ENCODE data around the gene CTCFL.
A peak's percentile ranks its signal among the peaks of the same experiment; 100 is the strongest.

CTCFL gene

GRCh38 chr20:57537822-57538221 lies 12.9 kb upstream of the CTCFL start:
- DNase-seq (ENCODE audit: low read depth, low spot score) = no peak
- no peak overlapping the region for H3K27ac ChIP-seq

- no peak for DNase-seq (ENCODE audit: low read depth, low spot score)
- no peak overlapping the region for H3K27ac ChIP-seq
Observed at GRCh38 chr20:57536771-57537724, 12.1 kb upstream of the CTCFL start.

- DNase-seq (ENCODE audit: low read depth, low spot score) = no peak
Observed at GRCh38 chr20:57536120-57536708, 11.3 kb upstream of the CTCFL start.

GRCh38 chr20:57535297-57535696 lies 10.4 kb upstream of the CTCFL start:
- H3K27ac ChIP-seq = no peak overlapping the region
- DNase-seq (ENCODE audit: low read depth, low spot score) = no peak

More at GRCh38 chr20:57536120-57536708, 11.3 kb upstream of the CTCFL start:
- no peak overlapping the region for H3K27ac ChIP-seq

GRCh38 chr20:57532104-57532503 lies 7.2 kb upstream of the CTCFL start:
- no peak for DNase-seq (ENCODE audit: low read depth, low spot score)
- no peak overlapping the region for H3K27ac ChIP-seq

- H3K27ac ChIP-seq = no peak overlapping the region
- no peak for DNase-seq (ENCODE audit: low read depth, low spot score)
Observed at GRCh38 chr20:57530327-57530981, 5.5 kb upstream of the CTCFL start.

GRCh38 chr20:57529810-57530209 lies 4.9 kb upstream of the CTCFL start:
- no peak overlapping the region for H3K27ac ChIP-seq
- no peak for DNase-seq (ENCODE audit: low read depth, low spot score)

GRCh38 chr20:57529160-57529585 lies 4.2 kb upstream of the CTCFL start:
- no peak overlapping the region for H3K27ac ChIP-seq
- no peak for DNase-seq (ENCODE audit: low read depth, low spot score)

GRCh38 chr20:57528148-57528547 lies 3.2 kb upstream of the CTCFL start:
- DNase-seq (ENCODE audit: low read depth, low spot score) = no peak
- no peak overlapping the region for H3K27ac ChIP-seq

- H3K27ac ChIP-seq = no peak overlapping the region
- DNase-seq (ENCODE audit: low read depth, low spot score) = no peak
Observed at GRCh38 chr20:57527728-57528127, 2.8 kb upstream of the CTCFL start.

- no peak for DNase-seq (ENCODE audit: low read depth, low spot score)
- no peak overlapping the region for H3K27ac ChIP-seq
Observed at GRCh38 chr20:57526885-57527460, 2.0 kb upstream of the CTCFL start.

- no peak overlapping the region for H3K27ac ChIP-seq
- no peak for DNase-seq (ENCODE audit: low read depth, low spot score)
Observed at GRCh38 chr20:57526087-57526884, 1.3 kb upstream of the CTCFL start.

- no peak overlapping the region for H3K27ac ChIP-seq
- DNase-seq (ENCODE audit: low read depth, low spot score) = no peak
Observed at GRCh38 chr20:57525328-57526086, 567 bp upstream of the CTCFL start.

GRCh38 chr20:57523782-57524181 lies 1.2 kb downstream of the CTCFL start:
- no peak for DNase-seq (ENCODE audit: low read depth, low spot score)
- no peak overlapping the region for H3K27ac ChIP-seq

- DNase-seq (ENCODE audit: low read depth, low spot score) = no peak
Observed at GRCh38 chr20:57522380-57523140, 2.4 kb downstream of the CTCFL start.

GRCh38 chr20:57517904-57518303 lies 7.0 kb downstream of the CTCFL start:
- H3K27ac ChIP-seq = no peak overlapping the region
- DNase-seq (ENCODE audit: low read depth, low spot score) = no peak

More at GRCh38 chr20:57522380-57523140, 2.4 kb downstream of the CTCFL start:
- no peak overlapping the region for H3K27ac ChIP-seq

- no peak overlapping the region for H3K27ac ChIP-seq
- no peak for DNase-seq (ENCODE audit: low read depth, low spot score)
Observed at GRCh38 chr20:57514273-57514751, 10.6 kb downstream of the CTCFL start.

GRCh38 chr20:57513199-57513598 lies 11.7 kb downstream of the CTCFL start:
- H3K27ac ChIP-seq = no peak overlapping the region
- peak; percentile 73 for DNase-seq (ENCODE audit: low read depth, low spot score)
